Activated naive CD4-positive, alpha-beta T cell treated with anti-CD3 and anti-CD28 coated beads, Interleukin-2, amount 50 U/mL, for 72 hours (primary cell): Measurements from ENCODE around the gene MED9. TPM values are rescaled to one million over a fixed set of nuclear protein-coding genes. Genes with fewer than 3 reads are reported as not detected.

Experiments
- ATAC-seq, 2 donors: fragments of 150-1000 bp; cut with Tn5 transposase; 2 replicates each; pipeline ENCODE4 v1.10.0; 2021; ENCODE audit warnings: mild to moderate bottlenecking in 2 of 2, moderate library complexity in 2 of 2
- DNase-seq, 2 donors: peaks; one replicate each; pipeline ENCODE4 v3.0.0; 2021 to 2022; ENCODE audit warnings: low spot score in 2 of 2
- H3K27ac Mint-ChIP-seq, 2 donors: one replicate each; pipeline ENCODE4 v1.8.0; 2022; ENCODE audit warnings: mild to moderate bottlenecking in 2 of 2, mixed read lengths in 2 of 2
- H3K36me3 Mint-ChIP-seq, 2 donors: one replicate each; pipeline ENCODE4 v1.8.0; 2022; ENCODE audit warnings: mixed read lengths in 2 of 2
- H3K9me3 Mint-ChIP-seq, 2 donors: one replicate each; pipeline ENCODE4 v1.8.0; 2022; ENCODE audit warnings: mixed read lengths in 2 of 2
- total RNA-seq, 2 donors: library from RNA; stranded (reverse); gene quantifications; one replicate each; pipeline ENCODE4 v1.2.3, GENCODE V29; 2022

The MED9 gene
- total RNA-seq, 2 donors from 2014 or later = 13.1 to 14.0 TPM

- no peaks in the 10 kb centered on the region for H3K36me3 Mint-ChIP-seq
- ATAC-seq (no peak), DNase-seq (no peak)
- H3K9me3 Mint-ChIP-seq = no peaks in the 10 kb centered on the region
- H3K27ac Mint-ChIP-seq = no peak overlapping the region
These were observed 29.5 kb downstream of the MED9 start for GRCh38 chr17:17506181-17506741.

- no peak overlapping the region for H3K27ac Mint-ChIP-seq
- no peak for ATAC-seq
These were observed 30.2 kb downstream of the MED9 start for GRCh38 chr17:17506893-17507464.

DNA sequence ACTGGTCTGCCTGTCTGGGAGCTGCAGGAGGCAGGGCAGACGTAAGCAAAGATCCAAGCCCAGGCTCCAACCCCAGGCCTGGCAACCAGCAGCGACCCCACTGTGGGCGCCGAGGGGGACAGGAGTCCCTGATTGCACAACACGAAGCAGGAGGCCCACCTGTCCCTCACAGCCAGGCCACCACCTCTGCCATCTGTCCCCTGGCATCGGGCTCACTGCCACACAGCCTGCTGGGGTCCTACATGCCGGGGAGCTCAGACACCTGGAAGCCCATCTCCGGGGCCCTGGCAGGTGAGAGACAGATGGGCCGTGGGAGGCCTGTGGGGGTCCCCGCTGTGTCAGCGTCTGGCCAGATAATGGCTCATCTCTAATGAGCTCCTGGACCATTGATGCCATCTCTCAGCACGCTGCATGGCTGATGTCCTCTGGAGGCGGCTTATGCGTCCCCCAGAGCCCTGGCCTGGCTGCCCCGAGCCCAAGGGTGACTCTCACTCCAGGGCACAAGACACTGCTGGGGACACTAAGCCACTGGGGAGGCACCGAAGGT lies 30.7 kb downstream of the MED9 start:
- Mint-ChIP-seq H3K36me3 (no peaks in the 10 kb centered on the region), H3K9me3 (no peaks in the 10 kb centered on the region), H3K27ac (no peak overlapping the region)
- ATAC-seq = no peak
- no peak for DNase-seq

More at GRCh38 chr17:17506893-17507464, 30.2 kb downstream of the MED9 start:
- no peaks in the 10 kb centered on the region for H3K36me3 Mint-ChIP-seq
- no peaks in the 10 kb centered on the region for H3K9me3 Mint-ChIP-seq
- DNase-seq = no peak

GRCh38 chr17:17508019-17508535 lies 31.3 kb downstream of the MED9 start:
- ATAC-seq = no peak
- Mint-ChIP-seq H3K27ac (no peak overlapping the region), H3K36me3 (no peaks in the 10 kb centered on the region), H3K9me3 (no peaks in the 10 kb centered on the region)
- DNase-seq = no peak

GRCh38 chr17:17508646-17509591 lies 32.1 kb downstream of the MED9 start:
- no peaks in the 10 kb centered on the region for H3K36me3 Mint-ChIP-seq
- no peak overlapping the region for H3K27ac Mint-ChIP-seq
- no peak for DNase-seq
- no peak for ATAC-seq
- H3K9me3 Mint-ChIP-seq = no peaks in the 10 kb centered on the region

DNA sequence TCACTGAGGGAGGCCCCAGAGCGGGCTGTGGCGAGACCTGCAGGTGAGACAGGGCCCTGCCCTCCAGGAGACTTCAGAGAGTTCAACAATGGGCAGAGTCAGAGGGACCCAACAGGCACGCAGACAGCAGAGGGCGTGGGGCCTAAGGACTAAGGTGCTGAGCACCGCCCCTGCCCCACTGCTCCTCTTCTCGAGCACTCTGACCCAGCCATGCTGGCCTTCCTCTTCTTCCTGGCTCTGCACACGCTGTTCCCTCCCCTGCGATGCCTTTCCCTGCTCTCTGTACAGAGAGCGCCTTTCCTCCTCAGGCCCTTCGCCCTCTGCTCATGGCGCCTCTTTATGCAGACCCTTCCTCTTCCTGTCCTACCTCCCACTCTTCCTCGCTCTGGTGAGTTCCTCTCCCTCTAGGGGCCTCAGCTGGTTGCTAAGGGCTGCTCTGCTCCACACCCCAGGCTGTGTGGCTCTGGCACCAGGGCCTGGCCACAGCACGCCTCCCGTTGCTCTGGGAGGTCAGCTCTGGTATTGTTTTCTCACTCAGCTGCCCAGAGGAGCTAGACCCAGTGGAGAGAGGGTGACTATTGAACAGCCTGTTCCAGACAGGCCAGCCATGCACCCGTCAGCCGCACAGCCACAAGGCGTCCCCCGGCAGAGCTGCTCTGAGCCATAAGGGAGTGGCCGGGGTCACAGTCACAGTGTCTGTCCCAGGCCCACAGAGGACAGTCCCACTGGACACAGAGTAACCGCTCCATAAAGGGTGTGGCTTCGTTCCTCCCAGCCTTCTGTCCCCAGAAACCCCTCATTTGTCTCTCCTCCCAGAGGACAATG lies 33.0 kb downstream of the MED9 start:
- no peaks in the 10 kb centered on the region for H3K9me3 Mint-ChIP-seq
- DNase-seq (no peak), ATAC-seq (no peak)
- no peak overlapping the region for H3K27ac Mint-ChIP-seq
- H3K36me3 Mint-ChIP-seq = no peaks in the 10 kb centered on the region

- DNase-seq (no peak), ATAC-seq (no peak)
- peak overlapping the region in 1 of 2 donors; percentile 79 for H3K27ac Mint-ChIP-seq
- no peaks in the 10 kb centered on the region for H3K9me3 Mint-ChIP-seq
- H3K36me3 Mint-ChIP-seq = no peaks in the 10 kb centered on the region
These were observed 33.9 kb downstream of the MED9 start for GRCh38 chr17:17510456-17511292.

GRCh38 chr17:17511293-17511741 lies 34.5 kb downstream of the MED9 start:
- Mint-ChIP-seq H3K27ac (no peak overlapping the region), H3K36me3 (no peaks in the 10 kb centered on the region), H3K9me3 (no peaks in the 10 kb centered on the region)
- no peak for ATAC-seq
- DNase-seq = no peak

DNA sequence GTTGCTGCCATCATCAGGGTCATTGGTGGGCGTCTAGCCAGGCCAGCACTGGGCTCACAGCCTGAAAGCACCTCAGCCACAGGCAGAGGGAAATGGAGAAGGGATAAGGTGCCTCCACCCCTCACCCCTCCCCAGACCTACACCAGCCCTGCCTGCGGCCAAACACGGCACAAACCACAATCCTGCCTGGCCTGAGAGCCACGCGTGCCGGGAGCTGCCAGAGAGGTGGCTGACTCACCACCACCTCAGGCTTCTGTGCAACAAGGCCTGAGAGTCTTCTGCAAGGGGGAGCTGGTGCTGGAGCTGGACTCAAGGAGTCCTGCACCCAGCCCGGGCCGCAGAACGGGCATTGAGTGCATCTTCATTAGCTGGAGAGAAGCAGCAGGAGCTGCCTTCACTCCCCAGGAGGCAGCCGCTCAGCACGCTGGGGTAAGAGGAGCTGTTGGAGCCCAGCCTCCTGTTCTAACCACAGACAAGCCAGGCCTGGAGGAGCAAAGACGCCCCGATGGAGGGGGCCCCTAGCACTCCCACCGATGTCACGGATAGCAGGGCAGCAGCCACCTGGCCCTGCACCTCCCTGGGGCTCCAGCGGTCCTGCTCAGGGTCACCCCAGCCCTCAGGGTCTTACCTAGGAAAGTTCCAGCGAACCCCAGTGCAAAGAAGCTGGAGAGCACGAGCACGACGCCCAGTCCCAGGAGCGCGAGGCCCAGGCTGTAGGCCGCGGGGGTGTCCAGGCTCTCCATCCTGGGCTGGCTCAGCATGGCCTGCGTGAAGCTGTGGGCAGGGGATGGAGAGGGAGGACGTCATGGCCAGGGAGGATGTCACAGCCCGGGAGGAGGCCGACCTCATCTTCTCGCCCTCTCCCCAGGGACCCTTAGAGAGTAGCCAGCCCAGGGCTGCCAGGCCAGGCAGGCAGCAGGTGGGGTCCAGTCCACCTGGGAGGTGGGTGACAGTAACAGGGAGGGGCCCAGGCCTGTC lies 35.4 kb downstream of the MED9 start:
- DNase-seq = no peak
- H3K9me3 Mint-ChIP-seq = no peaks in the 10 kb centered on the region
- ATAC-seq = peak in 1 of 2 donors; percentile 44
- no peaks in the 10 kb centered on the region for H3K36me3 Mint-ChIP-seq
- no peak overlapping the region for H3K27ac Mint-ChIP-seq

GRCh38 chr17:17512866-17513265 lies 36.1 kb downstream of the MED9 start:
- Mint-ChIP-seq H3K27ac (no peak overlapping the region), H3K9me3 (no peaks in the 10 kb centered on the region), H3K36me3 (no peaks in the 10 kb centered on the region)
- DNase-seq (no peak), ATAC-seq (no peak)

DNA sequence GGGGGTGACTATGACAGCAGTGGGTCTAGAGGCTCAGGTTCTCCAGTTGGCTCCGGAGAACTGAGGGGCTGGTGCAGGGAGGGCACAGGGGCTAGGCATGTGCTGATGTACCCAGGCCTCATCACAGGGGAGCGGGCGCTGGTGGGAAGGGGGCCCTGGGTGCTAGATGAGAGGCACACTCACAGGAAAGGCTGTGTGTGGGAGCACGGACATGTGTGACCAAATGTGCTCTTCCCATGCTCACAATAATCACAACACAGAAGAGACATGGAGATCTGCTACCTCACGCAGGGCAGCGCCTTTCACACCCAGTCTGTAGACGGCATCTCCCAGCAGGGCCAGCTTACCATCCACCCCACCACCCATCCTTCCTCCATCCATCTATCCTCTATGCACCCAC lies 36.8 kb downstream of the MED9 start:
- DNase-seq = no peak
- no peaks in the 10 kb centered on the region for H3K9me3 Mint-ChIP-seq
- no peak for ATAC-seq
- no peaks in the 10 kb centered on the region for H3K36me3 Mint-ChIP-seq
- H3K27ac Mint-ChIP-seq = no peak overlapping the region

DNA sequence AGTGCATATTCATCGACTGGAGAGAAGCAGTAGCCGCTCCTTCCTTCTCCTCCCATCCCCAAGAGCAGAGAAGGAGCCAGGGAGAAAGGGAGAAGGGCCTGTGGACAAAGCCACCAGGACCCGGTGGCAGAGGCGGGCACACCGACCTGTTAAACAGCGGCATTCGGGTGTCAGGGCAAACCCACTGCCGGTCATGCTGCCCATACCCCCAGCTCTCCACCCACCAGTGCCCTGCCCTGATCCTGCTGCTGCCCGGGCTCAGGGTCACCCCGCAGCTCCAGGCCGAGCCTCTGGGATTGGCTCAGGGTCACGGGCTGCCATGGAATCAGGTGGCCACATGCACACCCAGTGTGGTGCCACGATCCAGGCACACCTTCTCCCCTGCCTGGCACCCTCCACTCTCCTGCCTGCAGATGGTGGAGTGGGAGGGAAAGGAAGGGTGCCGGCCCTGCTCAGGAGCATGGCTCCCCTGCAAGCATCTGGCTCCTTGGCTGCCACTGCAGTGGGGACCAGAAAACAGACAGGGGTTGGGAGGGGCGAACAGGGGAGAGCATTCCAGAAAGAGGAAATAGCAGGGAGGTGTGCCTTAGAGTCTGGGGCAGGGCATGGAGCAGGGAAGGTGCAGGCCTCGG lies 37.7 kb downstream of the MED9 start:
- H3K9me3 Mint-ChIP-seq = no peaks in the 10 kb centered on the region
- DNase-seq (no peak), ATAC-seq (no peak)
- no peaks in the 10 kb centered on the region for H3K36me3 Mint-ChIP-seq
- H3K27ac Mint-ChIP-seq = no peak overlapping the region

GRCh38 chr17:17514993-17515933 lies 38.5 kb downstream of the MED9 start:
- DNase-seq (no peak), ATAC-seq (no peak)
- no peaks in the 10 kb centered on the region for H3K36me3 Mint-ChIP-seq

More at GRCh38 chr17:17514993-17515933, 38.5 kb downstream of the MED9 start:
- Mint-ChIP-seq H3K27ac (peak overlapping the region in 1 of 2 donors; percentile 50), H3K9me3 (no peaks in the 10 kb centered on the region)
